Breast epithelium (tissue), 3 donors: Measurements from ENCODE around the gene RCOR1.

ENCODE experiments used
- POLR2A ChIP-seq: fragments of 450-650 bp; IDR thresholded peaks from one replicate; pipeline ENCODE4 v1.6.1; 2016; ENCODE audit warnings: antibody characterized with exemption, mild to moderate bottlenecking, moderate library complexity
- TF ChIP-seq, protein P1 (sequence below), 3 donors: fragments of 450-650 bp; IDR thresholded peaks; one replicate each; pipeline ENCODE4 v1.5.1; 2016 to 2017; ENCODE audit warnings: antibody characterized with exemption in 3 of 3, mild to moderate bottlenecking in 3 of 3, moderate library complexity in 3 of 3

GRCh38 chr14:102659797-102660196 lies 67.3 kb downstream of the RCOR1 start:
- TF ChIP-seq, protein P1, sequence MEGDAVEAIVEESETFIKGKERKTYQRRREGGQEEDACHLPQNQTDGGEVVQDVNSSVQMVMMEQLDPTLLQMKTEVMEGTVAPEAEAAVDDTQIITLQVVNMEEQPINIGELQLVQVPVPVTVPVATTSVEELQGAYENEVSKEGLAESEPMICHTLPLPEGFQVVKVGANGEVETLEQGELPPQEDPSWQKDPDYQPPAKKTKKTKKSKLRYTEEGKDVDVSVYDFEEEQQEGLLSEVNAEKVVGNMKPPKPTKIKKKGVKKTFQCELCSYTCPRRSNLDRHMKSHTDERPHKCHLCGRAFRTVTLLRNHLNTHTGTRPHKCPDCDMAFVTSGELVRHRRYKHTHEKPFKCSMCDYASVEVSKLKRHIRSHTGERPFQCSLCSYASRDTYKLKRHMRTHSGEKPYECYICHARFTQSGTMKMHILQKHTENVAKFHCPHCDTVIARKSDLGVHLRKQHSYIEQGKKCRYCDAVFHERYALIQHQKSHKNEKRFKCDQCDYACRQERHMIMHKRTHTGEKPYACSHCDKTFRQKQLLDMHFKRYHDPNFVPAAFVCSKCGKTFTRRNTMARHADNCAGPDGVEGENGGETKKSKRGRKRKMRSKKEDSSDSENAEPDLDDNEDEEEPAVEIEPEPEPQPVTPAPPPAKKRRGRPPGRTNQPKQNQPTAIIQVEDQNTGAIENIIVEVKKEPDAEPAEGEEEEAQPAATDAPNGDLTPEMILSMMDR (IDR thresholded peaks at IDR 0.05): no peak
- no peak for TF ChIP-seq POLR2A
